Stomach (tissue), 9 donors: ENCODE results near the gene ELMOD1. TPM values are rescaled to one million over a fixed set of nuclear protein-coding genes. Genes with fewer than 3 reads are reported as not detected.

Experiments
- DNase-seq, 2 donors: peaks; one replicate each; pipeline versions ENCODE4 v3.0.0 to v3.0.0-alpha.2; 2013 to 2019
- H3K27ac ChIP-seq, 5 donors: fragments of 200-600 bp in 4 of 5; sonication (generic) in 4 of 5; one replicate each; pipeline ENCODE4 v1.5.1; 2013 to 2019; ENCODE audit warnings: mild to moderate bottlenecking in 1 of 5, moderate library complexity in 1 of 5
- H3K27me3 ChIP-seq, 3 donors: fragments of 200-600 bp; sonication (generic); one replicate each; pipeline ENCODE4 v1.5.1; 2017 to 2019; ENCODE audit warnings: mixed run types in 1 of 3
- H3K36me3 ChIP-seq, 4 donors: fragments of 200-600 bp; sonication (generic); 1 replicate in 3 of 4; 2 replicates in 1 of 4; pipeline ENCODE4 v1.5.1; 2016 to 2019
- H3K4me1 ChIP-seq, 4 donors: fragments of 200-600 bp; sonication (generic); one replicate each; pipeline ENCODE4 v1.5.1; 2016 to 2019
- H3K4me3 ChIP-seq, 4 donors: fragments of 200-600 bp; sonication (generic) in 3 of 4; one replicate each; pipeline ENCODE4 v1.5.1; 2016 to 2019; ENCODE audit warnings: mild to moderate bottlenecking in 1 of 4
- H3K9me3 ChIP-seq, 4 donors: fragments of 200-600 bp; sonication (generic); one replicate each; pipeline ENCODE4 v1.5.1; 2016 to 2019
- CTCF ChIP-seq, 7 experiments: fragments of 450-650 bp in 4 of 7; fragments of 200-600 bp in 3 of 7; sonication (generic) in 3 of 7; IDR thresholded peaks; one replicate each; pipeline ENCODE4 v1.5.1; 2016 to 2019; ENCODE audit warnings: antibody characterized with exemption in 7 of 7, control low read depth in 2 of 7, mild to moderate bottlenecking in 1 of 7
- EP300 ChIP-seq: sonication (generic); formaldehyde crosslinking; IDR thresholded peaks from one replicate; pipeline ENCODE4 v1.6.1; 2017; ENCODE audit warnings: antibody characterized with exemption
- POLR2A ChIP-seq, 4 donors: fragments of 450-650 bp; IDR thresholded peaks; one replicate each; pipeline ENCODE4 v1.6.1; 2016; ENCODE audit warnings: antibody characterized with exemption in 4 of 4, control low read depth in 2 of 4, mild to moderate bottlenecking in 1 of 4, moderate library complexity in 1 of 4
- POLR2AphosphoS5 ChIP-seq, 3 donors: sonication (generic); formaldehyde crosslinking; IDR thresholded peaks; one replicate each; pipeline ENCODE4 v1.6.1; 2016; ENCODE audit warnings: antibody characterized with exemption in 3 of 3
- WGBS, 5 donors: extraction: QIAGEN DNeasy Blood & Tissue Kit in 3 of 5; methylation state at CpG; one replicate each; pipeline versions ENCODE4 v1.1.5 to v1.1.7; 2013 to 2018; 5-methylcytosine and 5-hydroxymethylcytosine counted together
- intact Hi-C: fragments of 100-400 bp; cut with DNase I; formaldehyde crosslinking; loops from one replicate; pipeline ENCODE4 v1.15.1; 2023; ENCODE audit warnings: low total_unique reads
- polyA plus RNA-seq, 3 donors: library from polyadenylated mRNA; stranded (reverse); fragments of 200-250 nt; gene quantifications; one replicate each; pipeline ENCODE4 v1.2.3, GENCODE V29; 2013
- total RNA-seq, 5 donors: library from RNA; depleted of rRNA; stranded (reverse); fragments of >200 nt; gene quantifications; one replicate each; pipeline versions ENCODE4 v1.1.0 to v1.2.3, GENCODE V29; 2014 to 2016
- donor health status: healthy with polysubstance abuse.
- donor health status: Bipolar disorder and iron deficiency.
- donor health status: healthy.

The ELMOD1 gene
- total and polyA plus RNA-seq, 8 donors: 0.15 to 1.1 (median 0.31) TPM; not detected in 5

GRCh38 chr11:107711861-107712755, 121.2 kb downstream of the ELMOD1 start, which contains the start of gene SLN:
Gene SLN (minus strand): TSS chr11:107712056.
- 38 to 49% (median 45%) methylated on average over 12 of the region's 12 CpGs for WGBS, 5 donors
- Histone ChIP-seq H3K27ac (no peak within 1 kb of the TSS), H3K4me1 (no peaks in the 10 kb centered on the region), H3K36me3 (no peaks in the 10 kb centered on the region), H3K9me3 (no peaks in the 10 kb centered on the region), H3K4me3 (no peak within 1 kb of the TSS), H3K27me3 (no peaks in the 10 kb centered on the region)
- no peak for DNase-seq
- intact Hi-C loops: no loop called here
- TF ChIP-seq CTCF (IDR thresholded peaks at IDR 0.05) (no peak), POLR2A (IDR thresholded peaks at IDR 0.05) (no peak), POLR2AphosphoS5 (IDR thresholded peaks at IDR 0.05) (no peak), EP300 (no peak)

DNA sequence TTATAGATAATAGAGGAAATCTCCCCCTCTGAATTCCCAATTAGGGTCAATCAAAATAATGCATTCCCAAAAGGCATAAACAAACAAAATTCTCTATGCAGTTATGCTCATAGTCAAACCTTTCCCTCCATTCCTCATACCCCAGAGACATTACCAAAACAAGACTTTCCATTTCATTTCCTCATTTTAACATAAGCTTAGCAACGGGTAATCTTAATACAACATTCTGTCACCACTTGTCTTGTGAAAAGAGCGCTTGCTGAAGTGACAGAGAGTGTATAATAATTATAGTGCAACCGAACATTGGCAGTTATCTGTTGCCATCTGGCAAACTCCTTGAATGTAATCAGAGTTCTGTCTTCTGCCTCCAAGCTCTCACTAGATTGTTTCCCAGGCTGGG, 122.1 kb downstream of the ELMOD1 start:
- Histone ChIP-seq H3K4me1 (no peaks in the 10 kb centered on the region), H3K4me3 (no peak overlapping the region), H3K36me3 (no peaks in the 10 kb centered on the region), H3K27me3 (no peaks in the 10 kb centered on the region), H3K27ac (no peak overlapping the region), H3K9me3 (no peaks in the 10 kb centered on the region)
- 30 to 40% (median 36%) methylated on average over 3 of the region's 3 CpGs for whole genome bisulfite sequencing, 5 donors
- TF ChIP-seq POLR2AphosphoS5 (IDR thresholded peaks at IDR 0.05) (no peak), CTCF (IDR thresholded peaks at IDR 0.05) (no peak), POLR2A (IDR thresholded peaks at IDR 0.05) (no peak), EP300 (no peak)
- intact Hi-C loops: no loop called here
- DNase-seq: no peak

Other genes with a start within 250 kb of the ELMOD1 start
- 10 to 100 TPM; 28.0 to 44.3 (median 38.8) TPM for gene CWF19L2, start 133.3 kb upstream of the ELMOD1 start, total RNA-seq
- 10 to 100 TPM in 1 of 3 donors, 1 to 10 TPM in 2; 5.7 to 89.8 (median 7.2) TPM for gene CWF19L2, start 133.3 kb upstream of the ELMOD1 start, polyA plus RNA-seq
- gene ALKBH8, start 25.4 kb upstream of the ELMOD1 start, total RNA-seq: 10 to 100 TPM in 3 of 5 donors, 1 to 10 TPM in 1, under 1 TPM in 1; 0.87 to 28.0 (median 10.5) TPM
- gene ALKBH8, start 25.4 kb upstream of the ELMOD1 start, polyA plus RNA-seq: 1 to 10 TPM; 2.9 to 3.7 (median 3.3) TPM
- gene SLN, start 120.9 kb downstream of the ELMOD1 start, total RNA-seq: not detected
- 1 to 10 TPM in 1 of 3 donors, not detected in 2; 5.3 TPM for gene SLN, start 120.9 kb downstream of the ELMOD1 start, polyA plus RNA-seq